MCF 10A (cell line): ENCODE measurements around the gene RFC5. TPM values are rescaled to one million over a fixed set of nuclear protein-coding genes. Genes with fewer than 3 reads are reported as not detected.

Experiments used
- BruUV-seq: library from RNA; stranded (reverse); fragments of 400-500 nt; replicated peaks from 2 replicates; lab custom pipeline; 2021; lab: Mats Ljungman, UMichigan
- CTCF ChIA-PET: fragments of 300-600 bp; sonication (Branson Sonifier 250); formaldehyde crosslinking; extraction: SDS; loops from one replicate; lab custom pipeline; 2021; ENCODE audit warnings: antibody characterized with exemption, inconsistent platforms; lab: Yijun Ruan, JAX
- POLR2A ChIA-PET: fragments of 300-600, 350-650 bp; sonication (Branson Sonifier 250); formaldehyde crosslinking; extraction: SDS; loops from one replicate; lab custom pipeline; 2020; ENCODE audit warnings: antibody characterized with exemption, inconsistent platforms; lab: Yijun Ruan, JAX
- DNase-seq: peaks from one replicate; pipeline ENCODE4 v3.0.0-alpha.2; 2018; ENCODE audit not compliant: unreplicated experiment
- H3K27ac Mint-ChIP-seq: one replicate; pipeline ENCODE4 v1.8.0; 2022; ENCODE audit warnings: mild to moderate bottlenecking, low read depth, mixed read lengths; ENCODE audit not compliant: unreplicated experiment
- H3K27me3 Mint-ChIP-seq: one replicate; pipeline ENCODE4 v1.8.0; 2022; ENCODE audit warnings: mixed read lengths; ENCODE audit not compliant: insufficient read depth, unreplicated experiment
- H3K36me3 Mint-ChIP-seq: one replicate; pipeline ENCODE4 v1.8.0; 2022; ENCODE audit warnings: mild to moderate bottlenecking, moderate library complexity, mixed read lengths; ENCODE audit not compliant: insufficient read depth, unreplicated experiment
- H3K4me1 Mint-ChIP-seq: one replicate; pipeline ENCODE4 v1.8.0; 2022; ENCODE audit warnings: mixed read lengths; ENCODE audit not compliant: insufficient read depth, unreplicated experiment
- H3K4me3 Mint-ChIP-seq: one replicate; pipeline ENCODE4 v1.8.0; 2022; ENCODE audit warnings: mild to moderate bottlenecking, moderate library complexity, mixed read lengths; ENCODE audit not compliant: unreplicated experiment
- H3K9me3 Mint-ChIP-seq: one replicate; pipeline ENCODE4 v1.8.0; 2022; ENCODE audit warnings: mixed read lengths; ENCODE audit not compliant: unreplicated experiment
- intact Hi-C: fragments of 100-400 bp; cut with micrococcal nuclease; formaldehyde crosslinking; loops from 2 replicates; pipeline ENCODE4 v1.14.1; 2022
- total RNA-seq: library from RNA; stranded (reverse); gene quantifications from 2 replicates; pipeline ENCODE4 v1.2.3, GENCODE V29; 2022
- TF ChIP-seq, protein P1 (sequence below): fragments of 200-600 bp; IDR thresholded peaks from one replicate; pipeline ENCODE4 v1.8.0; 2022; ENCODE audit warnings: antibody characterized with exemption, mild to moderate bottlenecking; ENCODE audit not compliant: unreplicated experiment

The RFC5 gene
- total RNA-seq, 1 experiment from 2014 or later: 13.9 TPM

DNA sequence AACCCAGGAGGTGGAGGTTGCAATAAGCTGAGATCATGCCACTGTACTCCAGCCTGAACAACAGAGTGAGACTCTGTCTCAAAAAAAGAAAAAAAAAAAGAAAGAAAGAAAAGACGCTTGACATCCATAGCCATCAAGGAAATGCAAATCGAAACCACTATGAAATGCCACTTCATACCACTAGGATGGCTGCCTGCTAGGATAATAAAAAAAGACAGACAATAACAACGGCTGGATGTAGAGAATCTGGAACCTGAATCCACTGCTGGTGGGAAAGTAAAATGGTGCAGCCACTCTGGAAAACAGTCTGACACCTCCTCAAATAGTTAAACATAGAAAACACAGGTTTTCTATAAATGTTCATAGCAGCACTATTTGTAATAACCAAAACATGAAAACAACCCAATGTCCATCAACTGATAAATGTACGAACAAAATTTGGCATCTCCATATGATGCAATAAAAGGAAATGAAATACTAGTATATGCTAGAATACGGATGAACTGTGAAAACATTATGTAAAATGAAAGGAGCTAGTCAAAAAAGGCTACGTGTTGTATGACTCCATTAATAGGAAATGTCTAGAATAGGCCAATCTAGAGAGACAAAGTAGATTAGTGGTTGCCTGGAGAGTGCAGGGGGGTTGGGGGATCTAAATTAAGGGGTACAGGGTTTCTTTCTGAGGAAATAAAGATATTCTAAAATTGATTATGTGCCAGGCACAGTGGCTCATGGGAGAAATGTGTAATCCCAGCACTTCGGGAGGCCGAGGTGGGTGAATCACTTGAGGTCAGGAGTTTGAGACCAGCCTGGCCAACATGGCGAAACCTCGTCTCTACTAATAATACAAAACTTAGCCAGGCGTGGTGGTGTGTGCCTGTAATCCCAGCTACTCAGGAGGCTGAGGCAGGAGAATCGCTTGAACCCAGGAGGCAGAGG, 34.7 kb downstream of the RFC5 start:
- Mint-ChIP-seq H3K9me3 (no peaks in the 10 kb centered on the region), H3K27me3 (no peaks in the 10 kb centered on the region), H3K4me3 (no peak overlapping the region), H3K36me3 (peaks cover 34% of the 10 kb centered on the region), H3K4me1 (peaks cover 32% of the 10 kb centered on the region), H3K27ac (peak overlapping the region; percentile 71)
- TF ChIP-seq, protein P1, sequence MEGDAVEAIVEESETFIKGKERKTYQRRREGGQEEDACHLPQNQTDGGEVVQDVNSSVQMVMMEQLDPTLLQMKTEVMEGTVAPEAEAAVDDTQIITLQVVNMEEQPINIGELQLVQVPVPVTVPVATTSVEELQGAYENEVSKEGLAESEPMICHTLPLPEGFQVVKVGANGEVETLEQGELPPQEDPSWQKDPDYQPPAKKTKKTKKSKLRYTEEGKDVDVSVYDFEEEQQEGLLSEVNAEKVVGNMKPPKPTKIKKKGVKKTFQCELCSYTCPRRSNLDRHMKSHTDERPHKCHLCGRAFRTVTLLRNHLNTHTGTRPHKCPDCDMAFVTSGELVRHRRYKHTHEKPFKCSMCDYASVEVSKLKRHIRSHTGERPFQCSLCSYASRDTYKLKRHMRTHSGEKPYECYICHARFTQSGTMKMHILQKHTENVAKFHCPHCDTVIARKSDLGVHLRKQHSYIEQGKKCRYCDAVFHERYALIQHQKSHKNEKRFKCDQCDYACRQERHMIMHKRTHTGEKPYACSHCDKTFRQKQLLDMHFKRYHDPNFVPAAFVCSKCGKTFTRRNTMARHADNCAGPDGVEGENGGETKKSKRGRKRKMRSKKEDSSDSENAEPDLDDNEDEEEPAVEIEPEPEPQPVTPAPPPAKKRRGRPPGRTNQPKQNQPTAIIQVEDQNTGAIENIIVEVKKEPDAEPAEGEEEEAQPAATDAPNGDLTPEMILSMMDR: no peak
- no peak for DNase-seq
- no TSS peak for BruUV-seq
- POLR2A ChIA-PET: interaction anchor here (0.5 to 0.9 kb wide), 2 partner anchors 16 to 69 kb away, joined by 3 to 4 read pairs; no protein-coding TSS in a partner anchor
- CTCF ChIA-PET: interaction anchor here (0.8 to 1.1 kb wide), 3 partner anchors 8 to 50 kb away, joined by 3 read pairs; no protein-coding TSS in a partner anchor
- intact Hi-C loops: no loop called here

- CTCF ChIA-PET: interaction anchor here (0.6 to 1.3 kb wide), 6 partner anchors 9 to 216 kb away, joined by 3 to 4 read pairs (median 3); no protein-coding TSS in a partner anchor
- peak overlapping the region; percentile 0 for H3K4me3 Mint-ChIP-seq
- H3K4me1 Mint-ChIP-seq: peaks cover 33% of the 10 kb centered on the region
- no peaks in the 10 kb centered on the region for H3K9me3 Mint-ChIP-seq
- TF ChIP-seq, protein P1: no peak
- H3K27me3 Mint-ChIP-seq: no peaks in the 10 kb centered on the region
- H3K36me3 Mint-ChIP-seq: peaks cover 34% of the 10 kb centered on the region
- peak overlapping the region; percentile 71 for H3K27ac Mint-ChIP-seq
- peak; percentile 97 for DNase-seq
- no TSS peak for BruUV-seq
- POLR2A ChIA-PET: interaction anchor here (0.8 to 2.2 kb wide), 3 partner anchors 9 to 83 kb away, joined by 6 to 8 read pairs (median 7); partner anchors contain the start of genes PEBP1 and WSB2
- intact Hi-C loops: loop anchor here (1.0 kb wide), 1 partner anchor 9 kb away; the partner anchor contains the start of gene WSB2
These were observed 36.0 kb downstream of the RFC5 start for GRCh38 chr12:118052324-118053070.

DNA sequence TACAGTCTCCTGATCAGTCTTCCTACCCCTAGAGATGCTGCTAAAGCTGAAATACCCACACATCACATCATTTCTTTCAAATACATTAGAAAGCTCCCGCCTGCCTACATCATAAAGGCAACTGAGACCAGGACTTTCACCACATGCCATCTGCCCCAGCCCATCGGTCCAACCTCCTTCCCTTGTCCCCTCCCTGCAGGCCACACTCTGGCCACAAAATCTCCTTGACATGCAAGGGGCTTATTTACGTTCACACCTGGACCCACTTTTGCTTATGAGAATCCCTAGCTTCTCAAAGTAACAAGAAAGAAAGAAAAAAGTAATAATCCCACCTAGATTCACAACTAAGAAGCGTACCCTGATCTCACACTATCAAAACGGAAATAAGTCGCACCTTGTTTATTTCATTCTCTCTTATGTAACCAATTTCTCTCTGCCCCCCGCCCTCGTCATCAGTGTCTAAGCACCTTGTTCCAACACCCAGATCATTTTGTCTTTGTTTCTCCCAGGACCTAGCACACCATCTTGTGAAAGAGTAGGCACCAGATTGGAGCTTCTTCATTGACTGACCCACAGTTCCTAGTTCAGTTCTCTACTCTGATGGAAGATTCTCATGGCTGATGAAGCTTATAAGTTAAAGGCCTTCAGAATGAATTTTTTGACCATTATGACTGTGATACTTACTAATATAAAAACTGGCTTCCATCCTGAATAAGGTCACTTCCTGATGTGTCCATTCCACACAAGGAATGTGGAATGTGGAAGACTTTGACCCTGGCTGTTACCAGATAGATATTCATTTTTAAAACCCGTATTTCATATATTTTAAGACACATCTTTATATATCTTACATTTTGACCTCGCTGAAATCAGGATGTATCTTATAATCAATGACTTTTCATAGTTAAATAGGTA, 36.8 kb downstream of the RFC5 start:
- peaks cover 35% of the 10 kb centered on the region for H3K36me3 Mint-ChIP-seq
- intact Hi-C loops: no loop called here
- no peak for DNase-seq
- H3K4me3 Mint-ChIP-seq: peak overlapping the region; percentile 0
- ChIA-PET CTCF (interaction anchor here (0.6 to 1.7 kb wide), 4 partner anchors 49 to 216 kb away, joined by 3 to 5 read pairs (median 4); no protein-coding TSS in a partner anchor), POLR2A (interaction anchor here (0.6 to 2.2 kb wide), 6 partner anchors 8 to 83 kb away, joined by 3 to 8 read pairs (median 4); partner anchors contain the start of genes PEBP1 and WSB2)
- H3K27ac Mint-ChIP-seq: peak overlapping the region; percentile 71
- peaks cover 33% of the 10 kb centered on the region for H3K4me1 Mint-ChIP-seq
- no peaks in the 10 kb centered on the region for H3K27me3 Mint-ChIP-seq
- TF ChIP-seq, protein P1: no peak
- H3K9me3 Mint-ChIP-seq: no peaks in the 10 kb centered on the region
- no TSS peak for BruUV-seq
